Subcutaneous adipose tissue (tissue), 4 donors: ENCODE results near the gene LURAP1L. TPM values are rescaled to one million over a fixed set of nuclear protein-coding genes. Genes with fewer than 3 reads are reported as not detected.

Experiments used
- CTCF ChIP-seq: fragments of 450-650 bp; IDR thresholded peaks from one replicate; pipeline ENCODE4 v1.5.1; 2016; ENCODE audit warnings: low read depth, mild to moderate bottlenecking, control low read depth, antibody characterized with exemption, moderate library complexity
- total RNA-seq, 4 donors: library from RNA; depleted of rRNA; stranded (reverse); fragments of >200 nt; gene quantifications; one replicate each; pipeline ENCODE4 v1.1.0, GENCODE V29; 2016

Gene LURAP1L
- 10 to 100 TPM; 12.6 to 22.0 (median 16.7) TPM for total RNA-seq

- TF ChIP-seq CTCF: no peak
Measured at GRCh38 chr9:12774861-12775678, at the start of gene LURAP1L. LURAP1L (plus strand) TSS chr9:12775020; CDS start chr9:12775716, 696 bp downstream.

- no peak for TF ChIP-seq CTCF
Measured at GRCh38 chr9:12726795-12727194, 48.0 kb upstream of the LURAP1L start.

- no peak for TF ChIP-seq CTCF
Measured at GRCh38 chr9:12730198-12730597, 44.6 kb upstream of the LURAP1L start.

GRCh38 chr9:12730927-12731326, 43.9 kb upstream of the LURAP1L start:
- TF ChIP-seq CTCF: no peak

GRCh38 chr9:12732971-12733370, 41.8 kb upstream of the LURAP1L start:
- TF ChIP-seq CTCF: no peak

GRCh38 chr9:12735665-12736064, 39.2 kb upstream of the LURAP1L start:
- no peak for TF ChIP-seq CTCF

- TF ChIP-seq CTCF: no peak
Measured at GRCh38 chr9:12737871-12738270, 36.9 kb upstream of the LURAP1L start.
